ENCODE results near the gene NSMCE3.
"Not testable (repeated sequence)": the region's sequence is repeated elsewhere in the genome, so short reads cannot be mapped to it uniquely, and the experiment has no call there.

DNA sequence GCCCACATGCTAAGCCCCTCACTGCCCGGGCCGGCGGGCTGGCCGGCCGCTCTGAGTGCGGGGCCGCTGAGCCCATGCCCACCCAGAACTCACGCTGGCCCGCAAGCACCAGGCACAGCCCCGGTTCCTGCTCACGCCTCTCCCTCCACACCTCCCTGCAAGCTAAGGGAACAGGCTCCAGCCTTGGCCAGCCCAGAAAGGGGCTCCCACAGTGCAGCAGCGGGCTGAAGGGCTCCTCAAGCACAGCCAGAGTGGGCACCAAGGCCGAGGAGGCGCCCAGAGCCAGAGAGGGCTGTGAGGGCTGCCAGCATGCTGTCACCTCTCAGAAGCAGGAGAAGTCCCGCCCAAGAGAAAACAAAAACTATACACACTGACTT lies 44.6 kb downstream of the NSMCE3 start:
- not testable (repeated sequence) for TF ChIP-seq EP300, POLR2A, POLR2AphosphoS5 (IDR thresholded peaks at IDR 0.05)
- TF ChIP-seq, protein P1, sequence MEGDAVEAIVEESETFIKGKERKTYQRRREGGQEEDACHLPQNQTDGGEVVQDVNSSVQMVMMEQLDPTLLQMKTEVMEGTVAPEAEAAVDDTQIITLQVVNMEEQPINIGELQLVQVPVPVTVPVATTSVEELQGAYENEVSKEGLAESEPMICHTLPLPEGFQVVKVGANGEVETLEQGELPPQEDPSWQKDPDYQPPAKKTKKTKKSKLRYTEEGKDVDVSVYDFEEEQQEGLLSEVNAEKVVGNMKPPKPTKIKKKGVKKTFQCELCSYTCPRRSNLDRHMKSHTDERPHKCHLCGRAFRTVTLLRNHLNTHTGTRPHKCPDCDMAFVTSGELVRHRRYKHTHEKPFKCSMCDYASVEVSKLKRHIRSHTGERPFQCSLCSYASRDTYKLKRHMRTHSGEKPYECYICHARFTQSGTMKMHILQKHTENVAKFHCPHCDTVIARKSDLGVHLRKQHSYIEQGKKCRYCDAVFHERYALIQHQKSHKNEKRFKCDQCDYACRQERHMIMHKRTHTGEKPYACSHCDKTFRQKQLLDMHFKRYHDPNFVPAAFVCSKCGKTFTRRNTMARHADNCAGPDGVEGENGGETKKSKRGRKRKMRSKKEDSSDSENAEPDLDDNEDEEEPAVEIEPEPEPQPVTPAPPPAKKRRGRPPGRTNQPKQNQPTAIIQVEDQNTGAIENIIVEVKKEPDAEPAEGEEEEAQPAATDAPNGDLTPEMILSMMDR (IDR thresholded peaks at IDR 0.05): not testable (repeated sequence)
